MG63 (cell line): Measurements from ENCODE around the gene FOXN3. TPM values are rescaled to one million over a fixed set of nuclear protein-coding genes. Genes with fewer than 3 reads are reported as not detected.

Experiments
- DNase-seq: peaks from one replicate; pipeline ENCODE4 v3.0.0-alpha.2; 2020
- H3K27me3 ChIP-seq: fragments of 250-450 bp; sonication (Bioruptor Pico); 2 replicates; pipeline ENCODE4 v1.5.1; 2020; ENCODE audit warnings: mild to moderate bottlenecking, moderate library complexity
- H3K36me3 ChIP-seq: fragments of 250-450 bp; sonication (Bioruptor Pico); 2 replicates; pipeline ENCODE4 v1.5.1; 2020; ENCODE audit warnings: mild to moderate bottlenecking, moderate library complexity
- H3K4me3 ChIP-seq: fragments of 250-450 bp; sonication (Bioruptor Pico); 2 replicates; pipeline ENCODE4 v1.5.1; 2020; ENCODE audit warnings: mild to moderate bottlenecking, moderate library complexity
- H3K9me3 ChIP-seq: fragments of 250-450 bp; sonication (Bioruptor Pico); 2 replicates; pipeline ENCODE4 v1.5.1; 2020; ENCODE audit warnings: mild to moderate bottlenecking, moderate library complexity
- total RNA-seq: library from RNA; depleted of rRNA; stranded (reverse); fragments of >200 nt; shearing (Covaris generic); gene quantifications from 2 replicates; pipeline ENCODE4 v1.2.3, GENCODE V29; 2014; ENCODE audit warnings: low replicate concordance

Gene FOXN3
- total RNA-seq, 1 experiment from 2014 or later, result 1.4 TPM

GRCh38 chr14:89364316-89364715 is 52.7 kb downstream of the FOXN3 start:
- DNase-seq, result no peak
- no peaks in the 10 kb centered on the region for H3K9me3 ChIP-seq
- H3K27me3 ChIP-seq, result no peaks in the 10 kb centered on the region
- H3K36me3 ChIP-seq, result no peaks in the 10 kb centered on the region
- H3K4me3 ChIP-seq, result no peak overlapping the region

GRCh38 chr14:89360277-89360676 is 56.8 kb downstream of the FOXN3 start:
- H3K27me3 ChIP-seq, result no peaks in the 10 kb centered on the region
- no peak for DNase-seq
- H3K4me3 ChIP-seq, result no peak overlapping the region
- H3K9me3 ChIP-seq, result no peaks in the 10 kb centered on the region
- no peaks in the 10 kb centered on the region for H3K36me3 ChIP-seq

- H3K4me3 ChIP-seq, result no peak overlapping the region
- no peak for DNase-seq
- no peaks in the 10 kb centered on the region for H3K9me3 ChIP-seq
- H3K27me3 ChIP-seq, result no peaks in the 10 kb centered on the region
- H3K36me3 ChIP-seq, result no peaks in the 10 kb centered on the region
Observed at GRCh38 chr14:89359477-89360222, 57.4 kb downstream of the FOXN3 start.

- H3K9me3 ChIP-seq, result no peaks in the 10 kb centered on the region
- H3K27me3 ChIP-seq, result no peaks in the 10 kb centered on the region
- no peaks in the 10 kb centered on the region for H3K36me3 ChIP-seq
- no peak for DNase-seq
- H3K4me3 ChIP-seq, result no peak overlapping the region
Observed at GRCh38 chr14:89357655-89358297, 59.3 kb downstream of the FOXN3 start.

GRCh38 chr14:89356927-89357326 is 60.1 kb downstream of the FOXN3 start:
- no peak for DNase-seq
- Histone ChIP-seq H3K4me3 (no peak overlapping the region), H3K36me3 (no peaks in the 10 kb centered on the region), H3K27me3 (no peaks in the 10 kb centered on the region), H3K9me3 (no peaks in the 10 kb centered on the region)

- Histone ChIP-seq H3K4me3 (no peak overlapping the region), H3K27me3 (no peaks in the 10 kb centered on the region), H3K36me3 (no peaks in the 10 kb centered on the region), H3K9me3 (no peaks in the 10 kb centered on the region)
- DNase-seq, result no peak
Observed at GRCh38 chr14:89356496-89356895, 60.5 kb downstream of the FOXN3 start.

- H3K4me3 ChIP-seq, result no peak overlapping the region
- no peaks in the 10 kb centered on the region for H3K9me3 ChIP-seq
- H3K27me3 ChIP-seq, result no peaks in the 10 kb centered on the region
- no peaks in the 10 kb centered on the region for H3K36me3 ChIP-seq
- no peak for DNase-seq
Observed at GRCh38 chr14:89353766-89354113, 63.3 kb downstream of the FOXN3 start.

GRCh38 chr14:89352976-89353765 is 63.9 kb downstream of the FOXN3 start:
- Histone ChIP-seq H3K4me3 (no peak overlapping the region), H3K9me3 (no peaks in the 10 kb centered on the region), H3K36me3 (no peaks in the 10 kb centered on the region), H3K27me3 (no peaks in the 10 kb centered on the region)
- no peak for DNase-seq

GRCh38 chr14:89351516-89352404 is 65.3 kb downstream of the FOXN3 start:
- no peaks in the 10 kb centered on the region for H3K36me3 ChIP-seq
- H3K4me3 ChIP-seq, result no peak overlapping the region
- DNase-seq, result no peak
- no peaks in the 10 kb centered on the region for H3K27me3 ChIP-seq
- no peaks in the 10 kb centered on the region for H3K9me3 ChIP-seq

- DNase-seq, result no peak
- Histone ChIP-seq H3K36me3 (no peaks in the 10 kb centered on the region), H3K9me3 (no peaks in the 10 kb centered on the region), H3K27me3 (no peaks in the 10 kb centered on the region), H3K4me3 (no peak overlapping the region)
Observed at GRCh38 chr14:89351221-89351515, 65.9 kb downstream of the FOXN3 start.

- no peak for DNase-seq
- Histone ChIP-seq H3K36me3 (no peaks in the 10 kb centered on the region), H3K27me3 (no peaks in the 10 kb centered on the region), H3K4me3 (no peak overlapping the region), H3K9me3 (no peaks in the 10 kb centered on the region)
Observed at GRCh38 chr14:89350152-89350551, 66.9 kb downstream of the FOXN3 start.

GRCh38 chr14:89349171-89350008 is 67.6 kb downstream of the FOXN3 start:
- DNase-seq, result no peak
- no peaks in the 10 kb centered on the region for H3K36me3 ChIP-seq
- H3K9me3 ChIP-seq, result no peaks in the 10 kb centered on the region
- no peaks in the 10 kb centered on the region for H3K27me3 ChIP-seq
- H3K4me3 ChIP-seq, result no peak overlapping the region

GRCh38 chr14:89348722-89349121 is 68.3 kb downstream of the FOXN3 start:
- Histone ChIP-seq H3K4me3 (no peak overlapping the region), H3K9me3 (no peaks in the 10 kb centered on the region), H3K27me3 (no peaks in the 10 kb centered on the region), H3K36me3 (no peaks in the 10 kb centered on the region)
- DNase-seq, result no peak

- Histone ChIP-seq H3K4me3 (no peak overlapping the region), H3K36me3 (no peaks in the 10 kb centered on the region), H3K27me3 (no peaks in the 10 kb centered on the region), H3K9me3 (no peaks in the 10 kb centered on the region)
- no peak for DNase-seq
Observed at GRCh38 chr14:89347885-89348284, 69.1 kb downstream of the FOXN3 start.

- Histone ChIP-seq H3K36me3 (no peaks in the 10 kb centered on the region), H3K27me3 (no peaks in the 10 kb centered on the region), H3K9me3 (no peaks in the 10 kb centered on the region), H3K4me3 (no peak overlapping the region)
- DNase-seq, result no peak
Observed at GRCh38 chr14:89344920-89345254, 72.1 kb downstream of the FOXN3 start.

GRCh38 chr14:89343356-89343755 is 73.7 kb downstream of the FOXN3 start:
- DNase-seq, result no peak
- Histone ChIP-seq H3K4me3 (no peak overlapping the region), H3K36me3 (no peaks in the 10 kb centered on the region), H3K27me3 (no peaks in the 10 kb centered on the region), H3K9me3 (no peaks in the 10 kb centered on the region)
